H1 (cell line): ENCODE measurements around the gene RPL18. TPM values are rescaled to one million over a fixed set of nuclear protein-coding genes. Genes with fewer than 3 reads are reported as not detected.

Experiments
- CTCF ChIA-PET: fragments of 300-600 bp; sonication (Branson Sonifier 250); formaldehyde crosslinking; loops from one replicate; lab custom pipeline; 2021; ENCODE audit not compliant: partially characterized antibody; lab: Charles Lee
- POLR2A ChIA-PET: fragments of 300-600 bp; sonication (Branson Sonifier 250); formaldehyde crosslinking; loops from one replicate; lab custom pipeline; 2021; ENCODE audit warnings: inconsistent platforms; ENCODE audit not compliant: partially characterized antibody; lab: Charles Lee
- DNase-seq, 2 experiments: peaks; one replicate each; pipeline versions ENCODE4 v3.0.0 to v3.0.0-alpha.2; 2010 to 2022; ENCODE audit warnings: low spot score in 2 of 2, low read depth in 1 of 2, mixed read lengths in 1 of 2
- FAIRE-seq: peaks from 2 replicates; lab custom pipeline; 2011; peaks lifted over from hg19 to GRCh38; lab: Jason Lieb, UNC
- H2AFZ ChIP-seq: 2 replicates; pipeline ENCODE4 v1.8.1; 2012; ENCODE audit warnings: low read length, inconsistent platforms
- H2AK5ac ChIP-seq: 2 replicates; pipeline ENCODE4 v1.6.1; 2013; ENCODE audit warnings: low read depth, low read length
- H2BK120ac ChIP-seq: replicated peaks from 2 replicates; pipeline ENCODE3; 2013; ENCODE audit warnings: low read depth, low read length, inconsistent platforms
- H2BK12ac ChIP-seq: 2 replicates; pipeline ENCODE4 v1.6.1; 2013; ENCODE audit warnings: low read depth, low read length
- H2BK15ac ChIP-seq: 2 replicates; pipeline ENCODE4 v1.6.1; 2013; ENCODE audit warnings: low read length
- H2BK20ac ChIP-seq: 2 replicates; pipeline ENCODE4 v1.6.1; 2013; ENCODE audit warnings: low read length
- H2BK5ac ChIP-seq: 2 replicates; pipeline ENCODE4 v1.6.1; 2013; ENCODE audit warnings: low read depth, low read length
- H3K14ac ChIP-seq: 2 replicates; pipeline ENCODE4 v1.6.1; 2013; ENCODE audit warnings: inconsistent platforms; ENCODE audit not compliant: insufficient read length
- H3K18ac ChIP-seq: 2 replicates; pipeline ENCODE4 v1.6.1; 2013; ENCODE audit warnings: low read length; ENCODE audit errors: extremely low read depth
- H3K23ac ChIP-seq: 2 replicates; pipeline ENCODE4 v1.6.1; 2013; ENCODE audit warnings: inconsistent platforms; ENCODE audit not compliant: insufficient read length
- H3K23me2 ChIP-seq: 2 replicates; pipeline ENCODE4 v1.6.1; 2013; ENCODE audit warnings: low read depth, low read length
- H3K27ac ChIP-seq: 2 replicates; pipeline ENCODE4 v1.6.1; 2011; ENCODE audit warnings: low read depth, low read length, inconsistent platforms
- H3K27me3 ChIP-seq, 4 experiments: replicated peaks in 1 of 4; 1 replicate in 1 of 4; 2 replicates in 3 of 4; pipeline versions ENCODE4 v1.6.1 to v1.8.1; 2011 to 2013; ENCODE audit warnings: low read length in 3 of 4, mild to moderate bottlenecking in 3 of 4, inconsistent platforms in 2 of 4, mixed read lengths in 2 of 4, moderate library complexity in 1 of 4; ENCODE audit not compliant: control insufficient read depth in 3 of 4, insufficient read depth in 3 of 4; ENCODE audit errors: extremely low read depth in 1 of 4
- H3K36me3 ChIP-seq, 4 experiments: 2 replicates each; pipeline versions ENCODE4 v1.6.1 to v1.8.1; 2011 to 2013; ENCODE audit warnings: mild to moderate bottlenecking in 4 of 4, low read length in 3 of 4, moderate library complexity in 2 of 4, control low read depth in 1 of 4, inconsistent platforms in 1 of 4; ENCODE audit not compliant: insufficient read depth in 4 of 4, control insufficient read depth in 2 of 4
- H3K4ac ChIP-seq: replicated peaks from 2 replicates; pipeline ENCODE3; 2013; ENCODE audit warnings: low read length, low read depth, mixed read lengths, inconsistent platforms; ENCODE audit not compliant: insufficient read length
- H3K4me1 ChIP-seq, 4 experiments: replicated peaks in 1 of 4; 1 replicate in 1 of 4; 2 replicates in 3 of 4; pipeline versions ENCODE4 v1.6.1 to v1.8.1; 2011 to 2013; ENCODE audit warnings: low read length in 3 of 4, inconsistent platforms in 2 of 4, mixed read lengths in 1 of 4; ENCODE audit not compliant: insufficient read depth in 4 of 4, control insufficient read depth in 3 of 4
- H3K4me2 ChIP-seq, 2 experiments: 2 replicates each; pipeline versions ENCODE4 v1.6.1 to v1.8.1; 2011 to 2013; ENCODE audit warnings: low read depth in 2 of 2, low read length in 2 of 2, control low read depth in 1 of 2, inconsistent platforms in 1 of 2, mild to moderate bottlenecking in 1 of 2; ENCODE audit not compliant: insufficient read depth in 1 of 2
- H3K4me3 ChIP-seq, 4 experiments: fragments of 200-600, 300-600 bp in 1 of 4; sonication (generic), shearing (Covaris generic), sonication (Bioruptor Twin) in 1 of 4; 2 replicates each; pipeline versions ENCODE4 v1.5.1 to v1.8.1; 2011 to 2016; ENCODE audit warnings: low read length in 4 of 4, low read depth in 3 of 4, control low read depth in 2 of 4, inconsistent platforms in 2 of 4, mild to moderate bottlenecking in 2 of 4, mixed read lengths in 1 of 4, moderate library complexity in 1 of 4; ENCODE audit not compliant: insufficient read depth in 2 of 4; ENCODE audit errors: extremely low read depth in 1 of 4
- H3K56ac ChIP-seq: replicated peaks from 2 replicates; pipeline ENCODE3; 2013; ENCODE audit warnings: low read depth, mild to moderate bottlenecking, mixed read lengths, low read length, inconsistent platforms; ENCODE audit not compliant: insufficient read length
- H3K79me1 ChIP-seq: 2 replicates; pipeline ENCODE4 v1.6.1; 2013; ENCODE audit warnings: low read depth, low read length, control low read depth
- H3K79me2 ChIP-seq, 2 experiments: 2 replicates each; pipeline versions ENCODE4 v1.6.1 to v1.8.1; 2012 to 2013; ENCODE audit warnings: low read length in 2 of 2, mild to moderate bottlenecking in 2 of 2, inconsistent platforms in 1 of 2; ENCODE audit not compliant: insufficient read depth in 2 of 2, control insufficient read depth in 1 of 2
- H3K9ac ChIP-seq, 4 experiments: replicated peaks in 1 of 4; 1 replicate in 1 of 4; 2 replicates in 3 of 4; pipeline versions ENCODE4 v1.6.1 to v1.8.1; 2011 to 2013; ENCODE audit warnings: low read depth in 3 of 4, low read length in 3 of 4, control low read depth in 2 of 4, mild to moderate bottlenecking in 2 of 4, moderate library complexity in 2 of 4, inconsistent platforms in 1 of 4; ENCODE audit errors: extremely low read depth in 1 of 4
- H3K9me3 ChIP-seq, 2 experiments: 2 replicates each; pipeline versions ENCODE4 v1.6.1 to v1.8.1; 2012 to 2013; ENCODE audit warnings: mild to moderate bottlenecking in 2 of 2, moderate library complexity in 2 of 2, control low read depth in 1 of 2, inconsistent platforms in 1 of 2, low read depth in 1 of 2, low read length in 1 of 2, mixed read lengths in 1 of 2; ENCODE audit not compliant: insufficient read depth in 2 of 2
- H4K20me1 ChIP-seq, 2 experiments: replicated peaks in 1 of 2; 2 replicates each; pipeline versions ENCODE3 to v1.8.1; 2011 to 2013; ENCODE audit warnings: inconsistent platforms in 2 of 2, low read length in 2 of 2, mild to moderate bottlenecking in 1 of 2; ENCODE audit not compliant: insufficient read depth in 2 of 2, control insufficient read depth in 1 of 2
- H4K5ac ChIP-seq: 2 replicates; pipeline ENCODE4 v1.6.1; 2013; ENCODE audit warnings: low read length, low read depth, mixed read lengths, inconsistent platforms; ENCODE audit not compliant: insufficient read length
- H4K8ac ChIP-seq: 2 replicates; pipeline ENCODE4 v1.8.0; 2013; ENCODE audit warnings: mild to moderate bottlenecking, moderate library complexity, low read length, inconsistent platforms; ENCODE audit not compliant: insufficient read depth; ENCODE audit errors: extremely low read depth
- H4K91ac ChIP-seq: replicated peaks from 2 replicates; pipeline ENCODE3; 2013; ENCODE audit warnings: low read length, mixed read lengths, inconsistent platforms; ENCODE audit not compliant: insufficient read length
- EGR1 ChIP-seq: IDR thresholded peaks from 2 replicates; pipeline ENCODE4 v1.6.1; 2011; ENCODE audit warnings: low read depth, low read length, borderline replicate concordance
- FOSL1 ChIP-seq: IDR thresholded peaks from 2 replicates; pipeline ENCODE4 v1.6.1; 2011; ENCODE audit warnings: mild to moderate bottlenecking, low read depth, low read length, moderate library complexity; ENCODE audit not compliant: insufficient read depth
- POLR2A ChIP-seq, 2 experiments: IDR thresholded peaks; 1 replicate in 1 of 2; 2 replicates in 1 of 2; pipeline ENCODE4 v1.6.1; 2011; ENCODE audit warnings: low read depth in 2 of 2, low read length in 2 of 2, mild to moderate bottlenecking in 2 of 2; ENCODE audit errors: control extremely low read depth in 1 of 2
- POLR2AphosphoS5 ChIP-seq: IDR thresholded peaks from 2 replicates; pipeline ENCODE4 v1.6.1; 2011; ENCODE audit warnings: low read depth, low read length
- POU5F1 ChIP-seq: IDR thresholded peaks from 2 replicates; pipeline ENCODE4 v1.6.1; 2011; ENCODE audit warnings: low read depth, mild to moderate bottlenecking, low read length, moderate library complexity
- SIN3A ChIP-seq, 2 experiments: IDR thresholded peaks in 1 of 2; conservative IDR thresholded peaks in 1 of 2; 2 replicates each; pipeline ENCODE4 v1.6.1; 2011 to 2012; ENCODE audit warnings: low read length in 2 of 2, improper control_type of control experiment in 1 of 2, low read depth in 1 of 2, mild to moderate bottlenecking in 1 of 2
- SP2 ChIP-seq: IDR thresholded peaks from 2 replicates; pipeline ENCODE4 v1.6.1; 2012; ENCODE audit warnings: mild to moderate bottlenecking, low read length, inconsistent platforms
- TEAD4 ChIP-seq: IDR thresholded peaks from 2 replicates; pipeline ENCODE4 v1.6.1; 2012; ENCODE audit warnings: low read depth, low read length, inconsistent platforms, mixed read lengths
- WGBS, 2 experiments: shearing (Covaris generic) in 1 of 2; methylation state at CpG; one replicate each; pipeline versions ENCODE4 v1.1.6 to v1.1.7; 2013 to 2015; ENCODE audit warnings: low lambda C conversion rate in 2 of 2, mixed read lengths in 2 of 2, inconsistent platforms in 1 of 2, low coverage in 1 of 2, missing lambda C conversion rate in 1 of 2; ENCODE audit not compliant: insufficient replicate concordance in 2 of 2, insufficient coverage in 1 of 2, insufficient read length in 1 of 2; ENCODE audit errors: extremely low coverage in 1 of 2, missing lambda C conversion rate in 1 of 2; 5-methylcytosine and 5-hydroxymethylcytosine counted together
- polyA plus RNA-seq, 7 experiments: library from polyadenylated mRNA; depleted of rRNA in 3 of 7; stranded (reverse) in 5 of 7; unstranded in 2 of 7; fragments of >200 nt in 5 of 7; fragments of 200-250 nt in 2 of 7; gene quantifications; 1 replicate in 5 of 7; 2 replicates in 1 of 7; 4 replicates in 1 of 7; pipeline versions ENCODE4 v1.2.1 to v1.2.3, GENCODE V29; 2011 to 2013; ENCODE audit warnings: missing spikeins in 2 of 7, mixed read lengths in 2 of 7
- total RNA-seq: library from RNA; stranded (reverse); fragmentation: NEBNext Ultra II Directional; extraction: Animal tissue kit (Norgen Biotek cat#: 25700); gene quantifications from 2 replicates; pipeline ENCODE4 v1.2.1, GENCODE V29; 2021
- TF ChIP-seq, protein P1 (sequence below): IDR thresholded peaks from 2 replicates; pipeline ENCODE4 v1.6.1; 2011; ENCODE audit warnings: low read length, improper control_type of control experiment

RPL18 gene
- total and polyA plus RNA-seq, 2 of the 8 experiments (the other 6 are each of a cell fraction or from before 2014, with no cell fraction given): 1,669 to 2,789 TPM

DNA sequence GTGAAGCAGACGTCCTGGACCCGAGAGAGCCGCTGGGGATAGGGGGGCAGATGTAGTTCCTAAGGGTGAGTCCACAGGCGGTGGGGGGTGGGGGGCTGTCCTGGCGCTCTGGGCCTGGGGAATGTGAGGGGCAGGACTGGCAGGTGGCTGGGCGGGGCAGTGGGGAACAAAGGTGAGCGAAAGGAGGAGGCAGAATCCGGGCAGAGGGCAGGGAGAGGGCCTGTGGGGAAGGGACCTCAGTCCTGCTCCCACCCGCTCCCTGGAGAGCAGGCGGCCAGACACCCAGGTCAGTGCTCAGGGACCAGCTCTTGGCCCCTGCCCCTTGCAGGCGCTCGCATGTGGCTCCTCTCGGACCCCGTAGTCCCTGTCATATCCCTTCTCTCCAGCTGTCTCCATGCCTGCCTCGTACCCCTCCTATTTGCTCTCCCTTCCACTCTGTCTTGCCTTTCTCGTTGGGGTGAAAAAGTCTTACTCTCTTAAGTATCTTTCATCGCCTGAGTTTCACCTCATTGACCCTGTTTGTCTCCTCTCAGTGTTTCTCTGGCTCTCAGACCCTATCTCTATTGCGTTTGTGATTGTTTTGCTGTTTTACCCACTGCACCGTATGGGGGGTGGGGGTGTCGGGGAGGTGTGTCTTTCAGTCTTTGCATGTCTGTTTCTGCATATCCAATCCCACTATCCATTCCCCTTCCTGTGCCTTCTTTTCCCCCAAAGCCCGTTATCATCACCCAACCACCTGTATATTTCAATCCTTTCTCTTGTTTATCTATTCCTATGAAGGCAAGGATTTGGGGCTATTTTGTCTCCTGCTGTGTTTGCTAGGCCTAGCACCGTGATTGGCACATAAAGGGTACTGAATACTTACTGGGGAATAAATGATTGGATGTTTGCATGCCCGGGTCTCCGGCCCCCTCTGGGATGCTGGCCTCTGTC lies 6.1 kb upstream of the RPL18 start:
- Histone ChIP-seq H4K5ac (peak overlapping the region; percentile 48), H3K18ac (peak overlapping the region; percentile 93), H2BK15ac (no peak overlapping the region), H3K14ac (no peak overlapping the region), H3K56ac (peak overlapping the region; percentile 92), H3K23me2 (peaks cover 17% of the 10 kb centered on the region), H3K9me3 (no peaks in the 10 kb centered on the region), H3K27ac (0 out of 2 replicates have a peak overlapping the region, but pooled peaks have one; percentile 47), H2BK20ac (no peak overlapping the region), H2BK5ac (peak overlapping the region; percentile 90; the same call in 1 of the 2 replicates), H2AK5ac (peak overlapping the region; percentile 49; the same call in 1 of the 2 replicates), H2BK12ac (peak overlapping the region; percentile 39; the same call in 1 of the 2 replicates), H4K91ac (no peak overlapping the region), H3K27me3 (no peaks in the 10 kb centered on the region), H3K79me2 (peaks cover 0 to 15% of the 10 kb centered on the region in 2 experiments; a peak in 3 of 4 replicates), H4K8ac (no peak overlapping the region), H3K36me3 (peaks cover 0 to 11% (median 1%) of the 10 kb centered on the region in 4 experiments; a peak in 1 of 8 replicates), H3K79me1 (no peaks in the 10 kb centered on the region; the same call in 1 of the 2 replicates), H3K4me3 (peak overlapping the region; percentile 53 to 87 (median 80)), H2BK120ac (no peak overlapping the region), H3K4me1 (peaks cover 3 to 17% (median 9%) of the 10 kb centered on the region in 4 experiments), H3K9ac (peak overlapping the region; percentile 35 to 70 (median 66)), H3K23ac (no peak overlapping the region), H3K4me2 (peak overlapping the region; percentile 75 to 82), H3K4ac (peak overlapping the region; percentile 80), H4K20me1 (peaks cover 2 to 8% of the 10 kb centered on the region in 2 experiments), H2AFZ (no peak overlapping the region)
- FAIRE-seq (no peak), DNase-seq (no peak)
- TF ChIP-seq EGR1 (no peak), TEAD4 (0 out of 2 replicates have a peak, but pooled peaks have one; percentile 18), POU5F1 (no peak), FOSL1 (no peak), POLR2A (IDR thresholded peaks at IDR 0.05; ENCODE audit: control extremely low read depth in 1 of 2, low read depth in 2 of 2, low read length in 2 of 2) (peak in 1 of 2 experiments; percentile 78; a peak in 1 of 3 replicates), SP2 (no peak), POLR2AphosphoS5 (peak; percentile 80), SIN3A (conservative IDR thresholded peaks at IDR 0.05 in 1 of 2, IDR thresholded peaks at IDR 0.05 in 1 of 2; ENCODE audit: low read depth in 1 of 2, low read length in 2 of 2) (peak in 1 of 2 experiments; percentile 42; a peak in 2 of 4 replicates)
- TF ChIP-seq, protein P1, sequence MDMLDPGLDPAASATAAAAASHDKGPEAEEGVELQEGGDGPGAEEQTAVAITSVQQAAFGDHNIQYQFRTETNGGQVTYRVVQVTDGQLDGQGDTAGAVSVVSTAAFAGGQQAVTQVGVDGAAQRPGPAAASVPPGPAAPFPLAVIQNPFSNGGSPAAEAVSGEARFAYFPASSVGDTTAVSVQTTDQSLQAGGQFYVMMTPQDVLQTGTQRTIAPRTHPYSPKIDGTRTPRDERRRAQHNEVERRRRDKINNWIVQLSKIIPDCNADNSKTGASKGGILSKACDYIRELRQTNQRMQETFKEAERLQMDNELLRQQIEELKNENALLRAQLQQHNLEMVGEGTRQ: no peak
- 51% methylated on average over 20 of the region's 24 CpGs; no CpG with 5 or more reads in 1 of the 2 experiments for WGBS, 2 experiments
- CTCF ChIA-PET: no interaction called here
- POLR2A ChIA-PET: interaction anchor here (27.0 to 30.9 kb wide), 2 partner anchors 2 to 12 kb away, joined by 788 read pairs; partner anchors contain the start of genes DBP, FAM83E, RPL18 and SPACA4
